CD14-positive monocyte (primary cell): ENCODE results near the gene KCNQ1. TPM values are rescaled to one million over a fixed set of nuclear protein-coding genes. Genes with fewer than 3 reads are reported as not detected.

Source experiments
- DNase-seq, 3 donors: peaks; one replicate each; pipeline ENCODE4 v3.0.0-alpha.2; 2011 to 2022
- H2AFZ ChIP-seq: 2 replicates; pipeline ENCODE4 v1.6.0; 2012; ENCODE audit warnings: mild to moderate bottlenecking, low read depth, low read length, inconsistent platforms; ENCODE audit not compliant: insufficient read depth, poor library complexity, severe bottlenecking
- H3K27ac ChIP-seq, 2 donors: 1 replicate in 1 of 2; 2 replicates in 1 of 2; pipeline ENCODE4 v1.5.1; 2012 to 2013; ENCODE audit warnings: low read length in 2 of 2, control low read depth in 1 of 2, inconsistent platforms in 1 of 2, low read depth in 1 of 2, mild to moderate bottlenecking in 1 of 2
- H3K27me3 ChIP-seq, 2 donors: one replicate each; pipeline versions ENCODE4 v1.6.0 to v1.6.1; 2011 to 2013; ENCODE audit warnings: low read length in 2 of 2; ENCODE audit not compliant: control insufficient read depth in 2 of 2, insufficient read depth in 2 of 2
- H3K36me3 ChIP-seq, 2 donors: replicated peaks in 1 of 2; 1 replicate in 1 of 2; 2 replicates in 1 of 2; pipeline versions ENCODE4 v1.5.1 to v1.6.1; 2012 to 2013; ENCODE audit warnings: low read length in 2 of 2, control low read depth in 1 of 2, inconsistent platforms in 1 of 2, mild to moderate bottlenecking in 1 of 2; ENCODE audit not compliant: insufficient read depth in 2 of 2, control insufficient read depth in 1 of 2
- H3K4me1 ChIP-seq, 2 donors: 1 replicate in 1 of 2; 2 replicates in 1 of 2; pipeline versions ENCODE4 v1.5.1 to v1.6.1; 2012 to 2013; ENCODE audit warnings: low read length in 2 of 2, control low read depth in 1 of 2, inconsistent platforms in 1 of 2, mild to moderate bottlenecking in 1 of 2, moderate library complexity in 1 of 2; ENCODE audit not compliant: insufficient read depth in 2 of 2, control insufficient read depth in 1 of 2
- H3K4me2 ChIP-seq: replicated peaks from 2 replicates; pipeline ENCODE3; 2012; ENCODE audit warnings: low read length, moderate library complexity, mild to moderate bottlenecking; ENCODE audit not compliant: poor library complexity, severe bottlenecking; ENCODE audit errors: extremely low read depth
- H3K4me3 ChIP-seq, 3 experiments: fragments of 200-600 bp in 1 of 3; sonication (generic) in 1 of 3; replicated peaks in 1 of 3; 1 replicate in 2 of 3; 2 replicates in 1 of 3; pipeline ENCODE4 v1.5.1; 2011 to 2013; ENCODE audit warnings: low read length in 3 of 3, mild to moderate bottlenecking in 3 of 3, control low read depth in 2 of 3, low read depth in 2 of 3, inconsistent platforms in 1 of 3, moderate library complexity in 1 of 3
- H3K79me2 ChIP-seq: 2 replicates; pipeline ENCODE4 v1.6.0; 2012; ENCODE audit warnings: mild to moderate bottlenecking, control low read depth, inconsistent platforms, low read length, moderate library complexity; ENCODE audit not compliant: insufficient read depth
- H3K9ac ChIP-seq: 2 replicates; pipeline ENCODE4 v1.6.0; 2017; ENCODE audit warnings: low read length, mild to moderate bottlenecking; ENCODE audit not compliant: insufficient read depth, poor library complexity, severe bottlenecking
- H3K9me3 ChIP-seq, 2 donors: replicated peaks in 1 of 2; 1 replicate in 1 of 2; 2 replicates in 1 of 2; pipeline versions ENCODE4 v1.5.1 to v1.6.1; 2012 to 2013; ENCODE audit warnings: low read length in 2 of 2, control low read depth in 1 of 2; ENCODE audit not compliant: control insufficient read depth in 1 of 2, insufficient read depth in 1 of 2
- H4K20me1 ChIP-seq: 2 replicates; pipeline ENCODE4 v1.6.0; 2012; ENCODE audit warnings: mild to moderate bottlenecking, low read length, control low read depth, moderate library complexity; ENCODE audit not compliant: insufficient read depth
- H3K27ac Mint-ChIP-seq, 7 donors: one replicate each; pipeline ENCODE4 v1.8.0; 2020; ENCODE audit warnings: mild to moderate bottlenecking in 7 of 7, mixed read lengths in 7 of 7, moderate library complexity in 6 of 7, inconsistent platforms in 2 of 7
- H3K27me3 Mint-ChIP-seq, 3 donors: one replicate each; pipeline ENCODE4 v1.8.0; 2021 to 2022; ENCODE audit warnings: low read depth in 3 of 3, mild to moderate bottlenecking in 3 of 3, mixed read lengths in 3 of 3, moderate library complexity in 3 of 3, inconsistent platforms in 1 of 3
- H3K36me3 Mint-ChIP-seq, 2 donors: one replicate each; pipeline ENCODE4 v1.8.0; 2020; ENCODE audit warnings: mixed read lengths in 2 of 2, inconsistent platforms in 1 of 2, mild to moderate bottlenecking in 1 of 2
- H3K4me1 Mint-ChIP-seq: one replicate; pipeline ENCODE4 v1.8.0; 2020; ENCODE audit warnings: mild to moderate bottlenecking, mixed read lengths
- H3K4me3 Mint-ChIP-seq, 2 donors: one replicate each; pipeline ENCODE4 v1.8.0; 2020; ENCODE audit warnings: mild to moderate bottlenecking in 2 of 2, mixed read lengths in 2 of 2, moderate library complexity in 1 of 2
- H3K9me3 Mint-ChIP-seq, 7 donors: one replicate each; pipeline ENCODE4 v1.8.0; 2020 to 2022; ENCODE audit warnings: mixed read lengths in 7 of 7, mild to moderate bottlenecking in 6 of 7, moderate library complexity in 6 of 7, inconsistent platforms in 2 of 7
- WGBS: methylation state at CpG from one replicate; pipeline ENCODE4 v1.1.5; 2013; ENCODE audit warnings: missing lambda C conversion rate; ENCODE audit not compliant: insufficient coverage; 5-methylcytosine and 5-hydroxymethylcytosine counted together
- intact Hi-C, 2 donors: fragments of 100-400 bp; cut with micrococcal nuclease; formaldehyde crosslinking; loops; one replicate each; pipeline versions ENCODE4 v1.15.0 to v1.15.1; 2023
- polyA plus RNA-seq, 3 donors: library from polyadenylated mRNA; depleted of rRNA in 1 of 3; unstranded in 2 of 3; stranded (reverse) in 1 of 3; fragments of 300-500 nt in 2 of 3; fragments of >200 nt in 1 of 3; fragmentation: Illumina TruSeq in 2 of 3; gene quantifications; 1 replicate in 2 of 3; 2 replicates in 1 of 3; pipeline ENCODE4 v1.2.3, GENCODE V29; 2012 to 2021
- TF ChIP-seq, protein P1 (sequence below): fragments of 200-600 bp; IDR thresholded peaks from one replicate; pipeline ENCODE4 v1.8.0; 2022; ENCODE audit warnings: antibody characterized with exemption, mild to moderate bottlenecking

KCNQ1 gene
- polyA plus RNA-seq, 3 donors = 14.9 to 31.8 (median 21.6) TPM

DNA sequence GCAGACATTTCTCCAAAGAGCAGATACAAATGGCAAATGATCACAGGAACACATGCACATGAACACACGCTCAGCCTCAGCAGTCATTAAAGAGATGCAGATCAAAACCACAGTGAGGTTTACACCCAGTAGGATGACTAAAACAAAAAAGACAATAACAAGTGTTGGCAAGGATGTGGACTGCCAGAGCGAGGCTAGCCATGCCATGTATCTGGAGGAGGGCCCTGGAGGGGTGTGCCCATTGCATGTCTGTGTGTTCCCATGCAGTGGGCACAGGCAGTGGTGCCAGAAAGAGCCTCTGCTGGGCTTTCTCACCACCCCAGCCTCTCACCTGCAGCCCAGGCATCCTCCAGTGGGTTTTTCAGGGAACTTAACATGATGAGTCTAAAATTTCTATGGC is 309.2 kb downstream of the KCNQ1 start:
- TF ChIP-seq, protein P1, sequence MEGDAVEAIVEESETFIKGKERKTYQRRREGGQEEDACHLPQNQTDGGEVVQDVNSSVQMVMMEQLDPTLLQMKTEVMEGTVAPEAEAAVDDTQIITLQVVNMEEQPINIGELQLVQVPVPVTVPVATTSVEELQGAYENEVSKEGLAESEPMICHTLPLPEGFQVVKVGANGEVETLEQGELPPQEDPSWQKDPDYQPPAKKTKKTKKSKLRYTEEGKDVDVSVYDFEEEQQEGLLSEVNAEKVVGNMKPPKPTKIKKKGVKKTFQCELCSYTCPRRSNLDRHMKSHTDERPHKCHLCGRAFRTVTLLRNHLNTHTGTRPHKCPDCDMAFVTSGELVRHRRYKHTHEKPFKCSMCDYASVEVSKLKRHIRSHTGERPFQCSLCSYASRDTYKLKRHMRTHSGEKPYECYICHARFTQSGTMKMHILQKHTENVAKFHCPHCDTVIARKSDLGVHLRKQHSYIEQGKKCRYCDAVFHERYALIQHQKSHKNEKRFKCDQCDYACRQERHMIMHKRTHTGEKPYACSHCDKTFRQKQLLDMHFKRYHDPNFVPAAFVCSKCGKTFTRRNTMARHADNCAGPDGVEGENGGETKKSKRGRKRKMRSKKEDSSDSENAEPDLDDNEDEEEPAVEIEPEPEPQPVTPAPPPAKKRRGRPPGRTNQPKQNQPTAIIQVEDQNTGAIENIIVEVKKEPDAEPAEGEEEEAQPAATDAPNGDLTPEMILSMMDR = no peak
- Mint-ChIP-seq H3K27ac (no peak overlapping the region), H3K36me3 (peaks cover 9% of the 10 kb centered on the region in 2 donors), H3K27me3 (peaks cover 2 to 3% (median 3%) of the 10 kb centered on the region in 3 donors), H3K4me1 (peaks cover 4% of the 10 kb centered on the region), H3K9me3 (peaks cover 10 to 28% (median 15%) of the 10 kb centered on the region in 7 donors), H3K4me3 (no peak overlapping the region)
- Histone ChIP-seq H3K4me1 (no peaks in the 10 kb centered on the region), H3K4me2 (no peak overlapping the region), H3K9ac (no peak overlapping the region), H3K4me3 (no peak overlapping the region), H3K79me2 (no peaks in the 10 kb centered on the region), H3K9me3 (peaks cover 10 to 16% of the 10 kb centered on the region in 2 donors), H3K27ac (no peak overlapping the region), H3K27me3 (no peaks in the 10 kb centered on the region), H3K36me3 (no peaks in the 10 kb centered on the region), H2AFZ (no peak overlapping the region), H4K20me1 (peaks cover 64% of the 10 kb centered on the region)
- DNase-seq = no peak
- intact Hi-C loops = no loop called here
- WGBS = 83% methylated on average over 1 of the region's 2 CpGs

DNA sequence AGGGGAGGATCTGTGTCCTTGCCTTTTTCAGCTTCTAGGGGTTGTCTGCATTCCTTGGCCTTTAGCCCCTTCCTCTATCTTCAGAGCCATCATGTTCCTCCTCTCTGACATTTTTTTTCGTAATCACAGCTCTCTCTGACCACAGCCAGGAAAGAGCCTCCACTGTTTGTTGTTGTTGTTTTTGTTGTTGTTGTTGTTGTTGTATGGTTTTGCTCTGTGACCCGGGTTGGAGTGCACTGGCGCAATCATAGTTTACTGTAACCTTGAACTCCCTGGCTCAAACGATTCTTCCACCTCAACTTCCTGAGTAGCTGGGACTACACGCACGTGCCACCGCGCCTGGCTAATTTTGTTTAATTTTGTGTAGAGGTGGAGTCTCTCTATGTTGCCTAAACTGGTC is 310.3 kb downstream of the KCNQ1 start:
- TF ChIP-seq, protein P1 = no peak
- peaks cover 9 to 10% of the 10 kb centered on the region in 2 donors for H3K36me3 Mint-ChIP-seq
- Histone ChIP-seq H4K20me1 (peaks cover 60% of the 10 kb centered on the region), H3K9ac (no peak overlapping the region), H3K4me1 (no peaks in the 10 kb centered on the region), H2AFZ (no peak overlapping the region), H3K9me3 (peaks cover 10 to 16% of the 10 kb centered on the region in 2 donors), H3K4me3 (no peak overlapping the region), H3K79me2 (no peaks in the 10 kb centered on the region), H3K27ac (no peak overlapping the region), H3K36me3 (no peaks in the 10 kb centered on the region), H3K27me3 (no peaks in the 10 kb centered on the region), H3K4me2 (no peak overlapping the region)
- DNase-seq = no peak
- H3K9me3 Mint-ChIP-seq = peaks cover 9 to 29% (median 16%) of the 10 kb centered on the region in 7 donors
- H3K27me3 Mint-ChIP-seq = peaks cover 1 to 2% (median 2%) of the 10 kb centered on the region in 3 donors
- WGBS = no CpG with 5 or more reads among the region's 8 CpGs
- peaks cover 6% of the 10 kb centered on the region for H3K4me1 Mint-ChIP-seq
- intact Hi-C loops = no loop called here
- H3K4me3 Mint-ChIP-seq = no peak overlapping the region
- H3K27ac Mint-ChIP-seq = no peak overlapping the region
